ENCODE data around the gene RBM47.

Gene RBM47

DNA sequence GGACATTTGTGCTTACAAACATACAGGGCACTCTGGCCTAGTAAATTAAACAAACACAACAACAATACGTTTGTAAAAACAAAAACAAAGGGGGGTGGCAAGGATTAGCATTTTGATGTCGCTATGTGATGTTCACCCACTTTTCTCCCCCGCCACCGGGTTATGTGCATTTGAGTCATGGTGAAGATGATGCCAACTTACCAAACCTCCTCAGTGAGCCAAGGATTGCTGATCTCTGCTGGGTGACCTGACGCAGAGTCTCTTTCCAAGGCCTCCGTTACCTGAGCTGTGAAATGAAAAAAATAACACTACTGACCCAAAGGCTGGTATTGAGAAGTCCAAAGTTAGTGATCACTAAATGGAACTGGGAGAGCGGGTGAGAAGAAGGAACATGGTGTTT is 85.4 kb downstream of the RBM47 start:
- H3K4me3 ChIP-seq (replicated peaks; ENCODE audit: insufficient read depth, low read length) = no peak overlapping the region
- TF ChIP-seq, protein P1, sequence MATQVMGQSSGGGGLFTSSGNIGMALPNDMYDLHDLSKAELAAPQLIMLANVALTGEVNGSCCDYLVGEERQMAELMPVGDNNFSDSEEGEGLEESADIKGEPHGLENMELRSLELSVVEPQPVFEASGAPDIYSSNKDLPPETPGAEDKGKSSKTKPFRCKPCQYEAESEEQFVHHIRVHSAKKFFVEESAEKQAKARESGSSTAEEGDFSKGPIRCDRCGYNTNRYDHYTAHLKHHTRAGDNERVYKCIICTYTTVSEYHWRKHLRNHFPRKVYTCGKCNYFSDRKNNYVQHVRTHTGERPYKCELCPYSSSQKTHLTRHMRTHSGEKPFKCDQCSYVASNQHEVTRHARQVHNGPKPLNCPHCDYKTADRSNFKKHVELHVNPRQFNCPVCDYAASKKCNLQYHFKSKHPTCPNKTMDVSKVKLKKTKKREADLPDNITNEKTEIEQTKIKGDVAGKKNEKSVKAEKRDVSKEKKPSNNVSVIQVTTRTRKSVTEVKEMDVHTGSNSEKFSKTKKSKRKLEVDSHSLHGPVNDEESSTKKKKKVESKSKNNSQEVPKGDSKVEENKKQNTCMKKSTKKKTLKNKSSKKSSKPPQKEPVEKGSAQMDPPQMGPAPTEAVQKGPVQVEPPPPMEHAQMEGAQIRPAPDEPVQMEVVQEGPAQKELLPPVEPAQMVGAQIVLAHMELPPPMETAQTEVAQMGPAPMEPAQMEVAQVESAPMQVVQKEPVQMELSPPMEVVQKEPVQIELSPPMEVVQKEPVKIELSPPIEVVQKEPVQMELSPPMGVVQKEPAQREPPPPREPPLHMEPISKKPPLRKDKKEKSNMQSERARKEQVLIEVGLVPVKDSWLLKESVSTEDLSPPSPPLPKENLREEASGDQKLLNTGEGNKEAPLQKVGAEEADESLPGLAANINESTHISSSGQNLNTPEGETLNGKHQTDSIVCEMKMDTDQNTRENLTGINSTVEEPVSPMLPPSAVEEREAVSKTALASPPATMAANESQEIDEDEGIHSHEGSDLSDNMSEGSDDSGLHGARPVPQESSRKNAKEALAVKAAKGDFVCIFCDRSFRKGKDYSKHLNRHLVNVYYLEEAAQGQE (IDR thresholded peaks at IDR 0.05; ENCODE audit: insufficient replicate concordance, low read depth) = no peak
- TF ChIP-seq POLR2AphosphoS5 (IDR thresholded peaks at IDR 0.05; ENCODE audit: low read depth) = no peak
- no peak for TF ChIP-seq GABPA (IDR thresholded peaks at IDR 0.05; ENCODE audit: low read depth)
- TF ChIP-seq, protein P2, sequence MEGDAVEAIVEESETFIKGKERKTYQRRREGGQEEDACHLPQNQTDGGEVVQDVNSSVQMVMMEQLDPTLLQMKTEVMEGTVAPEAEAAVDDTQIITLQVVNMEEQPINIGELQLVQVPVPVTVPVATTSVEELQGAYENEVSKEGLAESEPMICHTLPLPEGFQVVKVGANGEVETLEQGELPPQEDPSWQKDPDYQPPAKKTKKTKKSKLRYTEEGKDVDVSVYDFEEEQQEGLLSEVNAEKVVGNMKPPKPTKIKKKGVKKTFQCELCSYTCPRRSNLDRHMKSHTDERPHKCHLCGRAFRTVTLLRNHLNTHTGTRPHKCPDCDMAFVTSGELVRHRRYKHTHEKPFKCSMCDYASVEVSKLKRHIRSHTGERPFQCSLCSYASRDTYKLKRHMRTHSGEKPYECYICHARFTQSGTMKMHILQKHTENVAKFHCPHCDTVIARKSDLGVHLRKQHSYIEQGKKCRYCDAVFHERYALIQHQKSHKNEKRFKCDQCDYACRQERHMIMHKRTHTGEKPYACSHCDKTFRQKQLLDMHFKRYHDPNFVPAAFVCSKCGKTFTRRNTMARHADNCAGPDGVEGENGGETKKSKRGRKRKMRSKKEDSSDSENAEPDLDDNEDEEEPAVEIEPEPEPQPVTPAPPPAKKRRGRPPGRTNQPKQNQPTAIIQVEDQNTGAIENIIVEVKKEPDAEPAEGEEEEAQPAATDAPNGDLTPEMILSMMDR (IDR thresholded peaks at IDR 0.05; ENCODE audit: insufficient read depth, low read length) = no peak
- no peak for TF ChIP-seq SPI1 (IDR thresholded peaks at IDR 0.05; ENCODE audit: borderline replicate concordance, low read depth)
- H3K27me3 ChIP-seq (ENCODE audit: insufficient read depth, poor library complexity, severe bottlenecking) = no peaks in the 10 kb centered on the region
- no peak for DNase-seq (ENCODE audit: low read depth in 1 of 2, low spot score in 1 of 2)
- H3K27ac ChIP-seq (replicated peaks) = no peak overlapping the region

- TF ChIP-seq, protein P2 (IDR thresholded peaks at IDR 0.05; ENCODE audit: insufficient read depth, low read length) = no peak
- TF ChIP-seq SPI1 (IDR thresholded peaks at IDR 0.05; ENCODE audit: borderline replicate concordance, low read depth) (no peak), GABPA (IDR thresholded peaks at IDR 0.05; ENCODE audit: low read depth) (no peak)
- TF ChIP-seq, protein P1 (IDR thresholded peaks at IDR 0.05; ENCODE audit: insufficient replicate concordance, low read depth) = no peak
Measured at GRCh38 chr4:40540800-40541199, 88.9 kb downstream of the RBM47 start.

GRCh38 chr4:40536032-40536431 is 93.6 kb downstream of the RBM47 start:
- H3K27me3 ChIP-seq (ENCODE audit: insufficient read depth, poor library complexity, severe bottlenecking) = no peaks in the 10 kb centered on the region
- DNase-seq (ENCODE audit: low read depth in 1 of 2, low spot score in 1 of 2) = no peak
- TF ChIP-seq, protein P1 (IDR thresholded peaks at IDR 0.05; ENCODE audit: insufficient replicate concordance, low read depth) = no peak
- H3K27ac ChIP-seq (replicated peaks) = no peak overlapping the region
- H3K4me3 ChIP-seq (replicated peaks; ENCODE audit: insufficient read depth, low read length) = no peak overlapping the region

More at GRCh38 chr4:40540800-40541199, 88.9 kb downstream of the RBM47 start:
- Histone ChIP-seq H3K4me3 (replicated peaks; ENCODE audit: insufficient read depth, low read length) (no peak overlapping the region), H3K27ac (replicated peaks) (no peak overlapping the region), H3K27me3 (ENCODE audit: insufficient read depth, poor library complexity, severe bottlenecking) (no peaks in the 10 kb centered on the region)
- no peak for DNase-seq (ENCODE audit: low read depth in 1 of 2, low spot score in 1 of 2)

DNA sequence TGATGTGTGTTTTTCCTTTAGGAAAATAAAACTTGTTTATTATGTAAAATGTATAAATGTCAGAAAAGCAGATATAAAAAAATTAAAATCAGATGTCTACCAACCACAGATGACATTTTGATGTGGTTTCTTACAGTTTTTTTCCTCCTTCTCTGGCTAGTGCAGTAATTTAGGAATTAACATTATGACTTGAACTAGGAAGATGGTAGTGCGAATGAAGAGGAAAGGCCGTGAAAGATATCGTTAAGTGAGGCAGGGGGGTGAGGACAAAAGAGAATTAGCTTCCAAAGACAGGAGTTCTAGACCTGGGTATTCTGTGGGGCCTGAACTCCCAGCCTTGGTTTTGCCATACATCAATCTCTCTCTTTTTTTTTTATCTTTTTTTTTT is 98.0 kb downstream of the RBM47 start:
- TF ChIP-seq, protein P1 (IDR thresholded peaks at IDR 0.05; ENCODE audit: insufficient replicate concordance, low read depth) = no peak
- TF ChIP-seq POLR2AphosphoS5 (IDR thresholded peaks at IDR 0.05; ENCODE audit: low read depth) (no peak), SPI1 (IDR thresholded peaks at IDR 0.05; ENCODE audit: borderline replicate concordance, low read depth) (no peak), GABPA (IDR thresholded peaks at IDR 0.05; ENCODE audit: low read depth) (no peak)
- TF ChIP-seq, protein P2 (IDR thresholded peaks at IDR 0.05; ENCODE audit: insufficient read depth, low read length) = no peak
- Histone ChIP-seq H3K27me3 (ENCODE audit: insufficient read depth, poor library complexity, severe bottlenecking) (no peaks in the 10 kb centered on the region), H3K27ac (replicated peaks) (no peak overlapping the region), H3K4me3 (replicated peaks; ENCODE audit: insufficient read depth, low read length) (no peak overlapping the region)
- DNase-seq (ENCODE audit: low read depth in 1 of 2, low spot score in 1 of 2) = no peak
